GM23338 (cell line): Measurements from ENCODE around the gene NXPH4. TPM values are rescaled to one million over a fixed set of nuclear protein-coding genes. Genes with fewer than 3 reads are reported as not detected.

Experiments used
- ATAC-seq: fragments of 200-7000 bp; cut with Tn5 transposase; 3 replicates; pipeline ENCODE4 v1.9.1; 2020
- DNase-seq: peaks from one replicate; pipeline ENCODE4 v3.0.0-alpha.2; 2015; ENCODE audit warnings: low spot score
- H2AFZ ChIP-seq: fragments of 200-600 bp; sonication (generic); 2 replicates; pipeline ENCODE4 v1.8.0; 2016; ENCODE audit warnings: antibody characterized with exemption, mild to moderate bottlenecking, moderate library complexity
- H3F3A ChIP-seq: fragments of 200-600 bp; sonication (generic); replicated peaks from 2 replicates; pipeline ENCODE4 v1.8.0; 2017; ENCODE audit warnings: antibody characterized with exemption, mixed run types, low read depth
- H3K27ac ChIP-seq: fragments of 200-600 bp; sonication (generic); 2 replicates; pipeline ENCODE4 v1.6.1; 2016; ENCODE audit warnings: low read depth
- H3K27me3 ChIP-seq: fragments of 200-600 bp; sonication (generic); 2 replicates; pipeline ENCODE4 v1.8.0; 2016; ENCODE audit warnings: mild to moderate bottlenecking, mixed run types, moderate library complexity; ENCODE audit not compliant: insufficient read depth
- H3K36me3 ChIP-seq: fragments of 200-600 bp; sonication (generic); 2 replicates; pipeline ENCODE4 v1.8.0; 2016; ENCODE audit warnings: mild to moderate bottlenecking; ENCODE audit not compliant: insufficient read depth
- H3K4me1 ChIP-seq: fragments of 200-600 bp; sonication (generic); 2 replicates; pipeline ENCODE4 v1.8.0; 2016; ENCODE audit warnings: mild to moderate bottlenecking, moderate library complexity; ENCODE audit not compliant: insufficient read depth
- H3K4me2 ChIP-seq: fragments of 200-600 bp; sonication (generic); 2 replicates; pipeline ENCODE4 v1.7.1; 2017; ENCODE audit warnings: mixed run types
- H3K4me3 ChIP-seq: fragments of 200-600 bp; sonication (generic); 2 replicates; pipeline ENCODE4 v1.6.1; 2016; ENCODE audit warnings: mixed run types
- H3K79me2 ChIP-seq: fragments of 200-600 bp; sonication (generic); replicated peaks from 2 replicates; pipeline ENCODE4 v1.8.0; 2017; ENCODE audit warnings: mild to moderate bottlenecking; ENCODE audit not compliant: insufficient read depth
- H3K9me2 ChIP-seq: fragments of 200-600 bp; sonication (generic); 2 replicates; pipeline ENCODE4 v1.8.0; 2017; ENCODE audit not compliant: insufficient read depth
- H4K20me1 ChIP-seq: fragments of 200-600 bp; sonication (generic); replicated peaks from 2 replicates; pipeline ENCODE4 v1.8.0; 2017; ENCODE audit warnings: mild to moderate bottlenecking; ENCODE audit not compliant: insufficient read depth
- H3K27ac Mint-ChIP-seq: 2 replicates; pipeline ENCODE4 v1.8.0; 2020; ENCODE audit warnings: inconsistent platforms, mild to moderate bottlenecking, moderate library complexity, mixed read lengths
- H3K27me3 Mint-ChIP-seq: 3 replicates; pipeline ENCODE4 v1.8.0; 2022; ENCODE audit warnings: low read depth, mild to moderate bottlenecking, moderate library complexity, mixed read lengths, inconsistent platforms; ENCODE audit not compliant: insufficient read depth, poor library complexity
- H3K36me3 Mint-ChIP-seq: 3 replicates; pipeline ENCODE4 v1.8.0; 2021; ENCODE audit warnings: low read depth, mild to moderate bottlenecking, inconsistent platforms, moderate library complexity, mixed read lengths
- H3K4me1 Mint-ChIP-seq: 3 replicates; pipeline ENCODE4 v1.8.0; 2020; ENCODE audit warnings: mild to moderate bottlenecking, inconsistent platforms, mixed read lengths
- H3K4me3 Mint-ChIP-seq: 3 replicates; pipeline ENCODE4 v1.8.0; 2021; ENCODE audit warnings: moderate library complexity, mild to moderate bottlenecking, inconsistent platforms, mixed read lengths
- H3K9me3 Mint-ChIP-seq: 3 replicates; pipeline ENCODE4 v1.8.0; 2020; ENCODE audit warnings: moderate library complexity, mild to moderate bottlenecking, inconsistent platforms, mixed read lengths
- ZNF114 ChIP-seq: fragments of 250-450 bp; sonication (Bioruptor Pico); IDR thresholded peaks from 2 replicates; pipeline ENCODE4 v1.5.0; 2020; ENCODE audit warnings: mild to moderate bottlenecking, moderate library complexity
- ZNF331 ChIP-seq: fragments of 250-450 bp; sonication (Bioruptor Pico); IDR thresholded peaks from 2 replicates; pipeline ENCODE4 v1.5.0; 2020; ENCODE audit warnings: low read depth, mild to moderate bottlenecking, moderate library complexity
- polyA plus RNA-seq: library from polyadenylated mRNA; unstranded; fragments of >200 nt; fragmentation: Nextera tagmentation; extraction: Ambion mirVana; gene quantifications from 2 replicates; pipeline ENCODE4 v1.2.1, GENCODE V29; 2016
- total RNA-seq: library from RNA; depleted of rRNA; stranded (reverse); fragments of >200 nt; shearing (Covaris generic); gene quantifications from 2 replicates; pipeline ENCODE4 v1.2.3, GENCODE V29; 2014
- TF ChIP-seq, protein P1 (sequence below): fragments of 250-450 bp; sonication (Bioruptor Pico); IDR thresholded peaks from 2 replicates; pipeline ENCODE4 v1.5.0; 2020; ENCODE audit warnings: mild to moderate bottlenecking, moderate library complexity
- TF ChIP-seq, protein P2 (sequence below): IDR thresholded peaks from one replicate; pipeline ENCODE4 v1.6.1; 2018; ENCODE audit warnings: antibody characterized with exemption; ENCODE audit not compliant: unreplicated experiment

NXPH4 gene
- total and polyA plus RNA-seq, 2 experiments from 2014 or later, result 0.89 to 1.5 TPM

DNA sequence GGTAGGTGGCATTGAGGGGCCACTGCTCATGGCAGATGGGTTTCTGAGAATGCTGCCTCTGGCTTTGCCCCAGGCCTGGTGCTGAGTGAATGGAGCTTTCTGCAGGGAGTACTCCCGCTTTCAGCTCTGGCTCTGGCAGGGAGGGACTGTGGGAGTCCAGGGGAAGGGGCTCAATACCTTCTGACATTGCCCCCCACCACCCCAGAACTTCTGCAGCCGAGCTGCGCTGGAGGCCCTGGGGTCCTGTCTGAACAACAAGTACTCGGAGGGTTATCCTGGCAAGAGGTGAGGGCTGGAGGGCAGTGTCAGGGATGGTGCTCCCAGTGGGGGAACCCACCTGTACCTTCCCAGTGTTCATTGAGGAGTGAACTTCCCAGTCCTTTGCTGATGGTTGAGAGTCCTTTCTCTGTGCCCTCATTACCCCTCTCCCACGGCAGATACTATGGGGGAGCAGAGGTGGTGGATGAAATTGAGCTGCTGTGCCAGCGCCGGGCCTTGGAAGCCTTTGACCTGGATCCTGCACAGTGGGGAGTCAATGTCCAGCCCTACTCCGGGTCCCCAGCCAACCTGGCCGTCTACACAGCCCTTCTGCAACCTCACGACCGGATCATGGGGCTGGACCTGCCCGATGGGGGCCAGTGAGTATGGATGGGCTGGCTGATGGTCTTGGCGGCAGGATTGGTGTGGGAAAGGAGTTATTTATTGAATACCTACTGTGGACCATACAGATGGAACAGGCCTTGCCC, 14.9 kb downstream of the NXPH4 start (continued):
- TF ChIP-seq, protein P1, sequence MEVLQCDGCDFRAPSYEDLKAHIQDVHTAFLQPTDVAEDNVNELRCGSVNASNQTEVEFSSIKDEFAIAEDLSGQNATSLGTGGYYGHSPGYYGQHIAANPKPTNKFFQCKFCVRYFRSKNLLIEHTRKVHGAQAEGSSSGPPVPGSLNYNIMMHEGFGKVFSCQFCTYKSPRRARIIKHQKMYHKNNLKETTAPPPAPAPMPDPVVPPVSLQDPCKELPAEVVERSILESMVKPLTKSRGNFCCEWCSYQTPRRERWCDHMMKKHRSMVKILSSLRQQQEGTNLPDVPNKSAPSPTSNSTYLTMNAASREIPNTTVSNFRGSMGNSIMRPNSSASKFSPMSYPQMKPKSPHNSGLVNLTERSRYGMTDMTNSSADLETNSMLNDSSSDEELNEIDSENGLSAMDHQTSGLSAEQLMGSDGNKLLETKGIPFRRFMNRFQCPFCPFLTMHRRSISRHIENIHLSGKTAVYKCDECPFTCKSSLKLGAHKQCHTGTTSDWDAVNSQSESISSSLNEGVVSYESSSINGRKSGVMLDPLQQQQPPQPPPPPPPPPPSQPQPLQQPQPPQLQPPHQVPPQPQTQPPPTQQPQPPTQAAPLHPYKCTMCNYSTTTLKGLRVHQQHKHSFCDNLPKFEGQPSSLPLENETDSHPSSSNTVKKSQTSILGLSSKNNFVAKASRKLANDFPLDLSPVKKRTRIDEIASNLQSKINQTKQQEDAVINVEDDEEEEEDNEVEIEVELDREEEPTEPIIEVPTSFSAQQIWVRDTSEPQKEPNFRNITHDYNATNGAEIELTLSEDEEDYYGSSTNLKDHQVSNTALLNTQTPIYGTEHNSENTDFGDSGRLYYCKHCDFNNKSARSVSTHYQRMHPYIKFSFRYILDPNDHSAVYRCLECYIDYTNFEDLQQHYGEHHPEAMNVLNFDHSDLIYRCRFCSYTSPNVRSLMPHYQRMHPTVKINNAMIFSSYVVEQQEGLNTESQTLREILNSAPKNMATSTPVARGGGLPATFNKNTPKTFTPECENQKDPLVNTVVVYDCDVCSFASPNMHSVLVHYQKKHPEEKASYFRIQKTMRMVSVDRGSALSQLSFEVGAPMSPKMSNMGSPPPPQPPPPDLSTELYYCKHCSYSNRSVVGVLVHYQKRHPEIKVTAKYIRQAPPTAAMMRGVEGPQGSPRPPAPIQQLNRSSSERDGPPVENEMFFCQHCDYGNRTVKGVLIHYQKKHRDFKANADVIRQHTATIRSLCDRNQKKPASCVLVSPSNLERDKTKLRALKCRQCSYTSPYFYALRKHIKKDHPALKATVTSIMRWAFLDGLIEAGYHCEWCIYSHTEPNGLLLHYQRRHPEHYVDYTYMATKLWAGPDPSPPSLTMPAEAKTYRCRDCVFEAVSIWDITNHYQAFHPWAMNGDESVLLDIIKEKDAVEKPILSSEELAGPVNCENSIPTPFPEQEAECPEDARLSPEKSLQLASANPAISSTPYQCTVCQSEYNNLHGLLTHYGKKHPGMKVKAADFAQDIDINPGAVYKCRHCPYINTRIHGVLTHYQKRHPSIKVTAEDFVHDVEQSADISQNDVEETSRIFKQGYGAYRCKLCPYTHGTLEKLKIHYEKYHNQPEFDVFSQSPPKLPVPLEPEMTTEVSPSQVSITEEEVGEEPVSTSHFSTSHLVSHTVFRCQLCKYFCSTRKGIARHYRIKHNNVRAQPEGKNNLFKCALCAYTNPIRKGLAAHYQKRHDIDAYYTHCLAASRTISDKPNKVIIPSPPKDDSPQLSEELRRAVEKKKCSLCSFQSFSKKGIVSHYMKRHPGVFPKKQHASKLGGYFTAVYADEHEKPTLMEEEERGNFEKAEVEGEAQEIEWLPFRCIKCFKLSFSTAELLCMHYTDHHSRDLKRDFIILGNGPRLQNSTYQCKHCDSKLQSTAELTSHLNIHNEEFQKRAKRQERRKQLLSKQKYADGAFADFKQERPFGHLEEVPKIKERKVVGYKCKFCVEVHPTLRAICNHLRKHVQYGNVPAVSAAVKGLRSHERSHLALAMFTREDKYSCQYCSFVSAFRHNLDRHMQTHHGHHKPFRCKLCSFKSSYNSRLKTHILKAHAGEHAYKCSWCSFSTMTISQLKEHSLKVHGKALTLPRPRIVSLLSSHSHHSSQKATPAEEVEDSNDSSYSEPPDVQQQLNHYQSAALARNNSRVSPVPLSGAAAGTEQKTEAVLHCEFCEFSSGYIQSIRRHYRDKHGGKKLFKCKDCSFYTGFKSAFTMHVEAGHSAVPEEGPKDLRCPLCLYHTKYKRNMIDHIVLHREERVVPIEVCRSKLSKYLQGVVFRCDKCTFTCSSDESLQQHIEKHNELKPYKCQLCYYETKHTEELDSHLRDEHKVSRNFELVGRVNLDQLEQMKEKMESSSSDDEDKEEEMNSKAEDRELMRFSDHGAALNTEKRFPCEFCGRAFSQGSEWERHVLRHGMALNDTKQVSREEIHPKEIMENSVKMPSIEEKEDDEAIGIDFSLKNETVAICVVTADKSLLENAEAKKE (CRISPR knock-in tag), result no peak
- TF ChIP-seq ZNF114 (CRISPR knock-in tag), result no peak
- no peak for TF ChIP-seq ZNF331 (CRISPR knock-in tag)

DNA sequence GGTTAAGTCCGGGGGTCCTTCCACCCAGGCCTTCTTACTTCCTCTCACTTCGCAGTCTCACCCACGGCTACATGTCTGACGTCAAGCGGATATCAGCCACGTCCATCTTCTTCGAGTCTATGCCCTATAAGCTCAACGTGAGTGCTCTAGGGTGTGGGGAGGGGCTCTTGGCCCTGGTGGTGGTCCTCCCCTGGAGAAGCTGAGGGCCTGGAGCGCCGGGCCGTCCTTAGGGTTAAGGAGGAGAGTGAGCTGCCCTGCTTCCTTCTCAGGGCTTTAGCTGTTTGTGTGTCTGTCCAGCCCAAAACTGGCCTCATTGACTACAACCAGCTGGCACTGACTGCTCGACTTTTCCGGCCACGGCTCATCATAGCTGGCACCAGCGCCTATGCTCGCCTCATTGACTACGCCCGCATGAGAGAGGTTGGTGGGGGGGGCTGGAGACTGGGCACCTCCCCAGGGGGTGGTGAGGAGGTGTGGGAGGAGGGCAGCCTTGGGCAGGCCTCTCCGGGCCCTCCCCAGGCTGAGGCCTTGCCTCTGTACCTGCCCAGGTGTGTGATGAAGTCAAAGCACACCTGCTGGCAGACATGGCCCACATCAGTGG, 15.7 kb downstream of the NXPH4 start:
- peaks cover 73% of the 10 kb centered on the region for H3K4me1 Mint-ChIP-seq
- H3K4me2 ChIP-seq, result no peak overlapping the region
- H3K4me3 ChIP-seq, result no peak overlapping the region

More for the DNA sequence above, 15.7 kb downstream of the NXPH4 start:
- Histone ChIP-seq H3K27me3 (peaks cover 57% of the 10 kb centered on the region), H4K20me1 (peaks cover 34% of the 10 kb centered on the region), H3F3A (peaks cover 54% of the 10 kb centered on the region), H3K27ac (no peak overlapping the region), H3K36me3 (peaks cover 26% of the 10 kb centered on the region), H3K9me2 (no peaks in the 10 kb centered on the region), H3K79me2 (peaks cover 25% of the 10 kb centered on the region), H3K4me1 (peaks cover 52% of the 10 kb centered on the region), H2AFZ (no peak overlapping the region)
- peaks cover 60% of the 10 kb centered on the region for H3K36me3 Mint-ChIP-seq
- TF ChIP-seq, protein P2, sequence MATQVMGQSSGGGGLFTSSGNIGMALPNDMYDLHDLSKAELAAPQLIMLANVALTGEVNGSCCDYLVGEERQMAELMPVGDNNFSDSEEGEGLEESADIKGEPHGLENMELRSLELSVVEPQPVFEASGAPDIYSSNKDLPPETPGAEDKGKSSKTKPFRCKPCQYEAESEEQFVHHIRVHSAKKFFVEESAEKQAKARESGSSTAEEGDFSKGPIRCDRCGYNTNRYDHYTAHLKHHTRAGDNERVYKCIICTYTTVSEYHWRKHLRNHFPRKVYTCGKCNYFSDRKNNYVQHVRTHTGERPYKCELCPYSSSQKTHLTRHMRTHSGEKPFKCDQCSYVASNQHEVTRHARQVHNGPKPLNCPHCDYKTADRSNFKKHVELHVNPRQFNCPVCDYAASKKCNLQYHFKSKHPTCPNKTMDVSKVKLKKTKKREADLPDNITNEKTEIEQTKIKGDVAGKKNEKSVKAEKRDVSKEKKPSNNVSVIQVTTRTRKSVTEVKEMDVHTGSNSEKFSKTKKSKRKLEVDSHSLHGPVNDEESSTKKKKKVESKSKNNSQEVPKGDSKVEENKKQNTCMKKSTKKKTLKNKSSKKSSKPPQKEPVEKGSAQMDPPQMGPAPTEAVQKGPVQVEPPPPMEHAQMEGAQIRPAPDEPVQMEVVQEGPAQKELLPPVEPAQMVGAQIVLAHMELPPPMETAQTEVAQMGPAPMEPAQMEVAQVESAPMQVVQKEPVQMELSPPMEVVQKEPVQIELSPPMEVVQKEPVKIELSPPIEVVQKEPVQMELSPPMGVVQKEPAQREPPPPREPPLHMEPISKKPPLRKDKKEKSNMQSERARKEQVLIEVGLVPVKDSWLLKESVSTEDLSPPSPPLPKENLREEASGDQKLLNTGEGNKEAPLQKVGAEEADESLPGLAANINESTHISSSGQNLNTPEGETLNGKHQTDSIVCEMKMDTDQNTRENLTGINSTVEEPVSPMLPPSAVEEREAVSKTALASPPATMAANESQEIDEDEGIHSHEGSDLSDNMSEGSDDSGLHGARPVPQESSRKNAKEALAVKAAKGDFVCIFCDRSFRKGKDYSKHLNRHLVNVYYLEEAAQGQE, result no peak
- no peak overlapping the region for H3K27ac Mint-ChIP-seq
- ATAC-seq, result no peak
- DNase-seq, result no peak
- H3K4me3 Mint-ChIP-seq, result peak overlapping the region; percentile 97
- no peaks in the 10 kb centered on the region; the same call in 1 of the 3 replicates for H3K9me3 Mint-ChIP-seq
- H3K27me3 Mint-ChIP-seq, result peaks cover 63% of the 10 kb centered on the region
